ENCODE data around the gene TMEM225B. TPM values are rescaled to one million over a fixed set of nuclear protein-coding genes. Genes with fewer than 3 reads are reported as not detected.

Gene TMEM225B
- total and polyA plus RNA-seq, 2 of the 4 experiments (the other 2 are of a cell fraction): 0.32 to 0.54 TPM

- Histone ChIP-seq H3K14ac (replicated peaks; ENCODE audit: low read depth, low read length) (no peak overlapping the region), H3K36me3 (ENCODE audit: control insufficient read depth, insufficient read depth, low read length) (no peaks in the 10 kb centered on the region), H3K4me3 (ENCODE audit: insufficient read depth, low read depth, low read length) (no peak overlapping the region), H2BK120ac (ENCODE audit: low read depth, low read length) (no peak overlapping the region), H2BK15ac (ENCODE audit: low read depth, low read length) (no peak overlapping the region), H3K4me1 (ENCODE audit: control insufficient read depth, insufficient read depth, low read length) (no peaks in the 10 kb centered on the region), H3K79me1 (ENCODE audit: low read depth in 1 of 2, low read length in 2 of 2) (no peaks in the 10 kb centered on the region), H3K4me2 (ENCODE audit: low read depth, low read length) (no peak overlapping the region), H3K4ac (ENCODE audit: low read depth, low read length) (no peak overlapping the region), H2AK9ac (replicated peaks; ENCODE audit: low read depth, low read length, poor library complexity) (no peak overlapping the region), H3K23ac (ENCODE audit: low read depth, low read length) (no peak overlapping the region), H2AK5ac (ENCODE audit: low read depth, low read length) (no peak overlapping the region), H3K27me3 (ENCODE audit: control insufficient read depth, insufficient read depth, low read length) (no peaks in the 10 kb centered on the region; the same call in 1 of the 2 replicates), H3K9me1 (ENCODE audit: insufficient read depth, low read length) (no peaks in the 10 kb centered on the region; the same call in 1 of the 2 replicates), H4K8ac (ENCODE audit: low read depth in 2 of 2, low read length in 2 of 2) (no peak overlapping the region), H4K5ac (ENCODE audit: low read depth, low read length) (no peak overlapping the region), H4K20me1 (ENCODE audit: insufficient read depth, low read length) (no peaks in the 10 kb centered on the region), H3K9me3 (ENCODE audit: control insufficient read depth, insufficient read depth, low read length) (no peaks in the 10 kb centered on the region), H2AFZ (replicated peaks; ENCODE audit: low read length, poor library complexity) (no peak overlapping the region), H3K56ac (ENCODE audit: extremely low read depth, insufficient read depth, low read length) (no peak overlapping the region), H2BK5ac (ENCODE audit: low read depth, low read length, poor library complexity, severe bottlenecking) (no peak overlapping the region), H3K27ac (ENCODE audit: insufficient read depth, low read length) (no peak overlapping the region), H3K18ac (ENCODE audit: low read depth, low read length) (no peak overlapping the region), H2BK20ac (ENCODE audit: low read depth, low read length) (no peak overlapping the region), H3K9ac (ENCODE audit: low read depth, low read length) (no peak overlapping the region), H4K91ac (ENCODE audit: insufficient read depth, low read depth, low read length) (no peak overlapping the region)
- dilution Hi-C loops (cut with HindIII; ENCODE audit: low sequenced_read_pairs, unreplicated experiment): no loop called here
- ChIA-PET POLR2A (ENCODE audit: unreplicated experiment) (no interaction called here), CTCF (no interaction called here)
- DNase-seq: no peak
- intact Hi-C loops (cut with micrococcal nuclease): no loop called here
- TF ChIP-seq BHLHE40 (IDR thresholded peaks at IDR 0.05; ENCODE audit: low read depth, low read length) (no peak), ELK1 (IDR thresholded peaks at IDR 0.05; ENCODE audit: borderline replicate concordance, low read depth, low read length) (no peak), NFE2L2 (IDR thresholded peaks at IDR 0.05; ENCODE audit: low read depth, low read length) (no peak), MXI1 (IDR thresholded peaks at IDR 0.05; ENCODE audit: borderline replicate concordance, low read depth, low read length) (no peak), POLR2A (IDR thresholded peaks at IDR 0.05; ENCODE audit: low read depth, low read length) (no peak)
- no CpG with 5 or more reads among the region's 7 CpGs for WGBS, 2 experiments (ENCODE audit: extremely low coverage in 2 of 2, insufficient read length in 1 of 2)
- BruUV-seq (replicated peaks): no TSS peak
- ATAC-seq (ENCODE audit: low read depth): no peak
- in situ Hi-C loops (cut with MboI; ENCODE audit: low sequenced_read_pairs): no loop called here
Measured at GRCh38 chr7:99605527-99605926, 7.5 kb downstream of the TMEM225B start.

All from IMR-90 (cell line).